ENCODE results near the gene XPA. TPM values are rescaled to one million over a fixed set of nuclear protein-coding genes. Genes with fewer than 3 reads are reported as not detected.

Gene XPA
- total and polyA plus RNA-seq, 2 of the 8 experiments (the other 6 are each of a cell fraction or from before 2014, with no cell fraction given), result 0.24 to 2.6 TPM

DNA sequence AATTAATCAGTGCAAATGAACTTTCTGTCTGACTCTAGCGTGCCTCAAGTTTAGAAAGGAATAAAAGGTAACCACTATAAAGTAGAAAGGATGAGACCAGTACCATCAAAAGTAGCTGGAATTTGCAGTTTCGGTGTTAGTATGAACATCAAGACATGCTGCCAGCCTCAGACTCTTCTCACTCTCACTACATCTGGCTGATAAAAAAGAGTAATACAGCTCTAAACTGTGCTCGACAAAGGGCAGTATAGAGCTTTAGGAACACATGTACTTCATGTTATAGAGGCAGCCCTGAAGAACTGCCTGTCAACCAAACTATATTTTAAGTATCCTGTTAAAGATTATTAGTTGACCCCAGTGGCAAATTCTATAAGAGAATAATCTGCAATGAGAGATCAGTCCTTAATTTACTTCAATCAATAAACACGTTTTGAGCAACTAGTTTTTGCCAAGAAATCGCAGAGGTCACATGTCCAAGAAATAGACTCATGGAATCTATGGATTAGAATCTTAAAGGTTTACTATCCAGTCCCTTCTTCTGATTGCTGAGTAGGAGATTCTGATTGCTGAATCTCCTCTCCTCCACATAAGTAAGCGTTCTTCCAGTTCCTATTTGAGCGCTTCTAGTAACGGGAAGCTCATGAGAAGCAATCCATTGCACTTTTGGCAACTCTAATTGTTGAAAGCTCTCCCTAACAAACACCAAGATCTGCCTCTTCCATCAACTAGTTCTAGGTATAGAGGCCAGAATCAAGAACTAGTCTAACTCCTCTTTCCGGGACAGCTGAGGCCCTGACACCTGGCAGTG, 941 bp downstream of the XPA start (continued):
- TF ChIP-seq ZNF274 (IDR thresholded peaks at IDR 0.05; ENCODE audit: borderline replicate concordance, extremely low read depth, low read length) (no peak), YY1 (IDR thresholded peaks at IDR 0.05; ENCODE audit: low read depth, low read length) (no peak)
